ENCODE data around the gene SPNS3. TPM values are rescaled to one million over a fixed set of nuclear protein-coding genes. Genes with fewer than 3 reads are reported as not detected.

SPNS3 gene
- total and polyA plus RNA-seq, 2 donors from 2014 or later, result 1.4 to 3.7 TPM

GRCh38 chr17:4389079-4389478 lies 44.7 kb upstream of the SPNS3 start:
- Histone ChIP-seq H3K36me3 (ENCODE audit: control insufficient read depth in 2 of 3, insufficient read depth in 3 of 3, low read length in 3 of 3) (no peaks in the 10 kb centered on the region), H3K4me3 (ENCODE audit: low read length in 3 of 3) (no peak overlapping the region), H3K27me3 (ENCODE audit: control insufficient read depth, insufficient read depth, low read length) (no peaks in the 10 kb centered on the region), H3K27ac (ENCODE audit: low read depth in 2 of 2, low read length in 2 of 2) (no peak overlapping the region), H3K9me3 (ENCODE audit: control insufficient read depth in 2 of 3, insufficient read depth in 1 of 3, low read length in 3 of 3) (no peaks in the 10 kb centered on the region), H3K9ac (ENCODE audit: low read length in 3 of 3) (no peak overlapping the region), H3K4me1 (ENCODE audit: control insufficient read depth in 2 of 3, insufficient read depth in 2 of 3, low read depth in 1 of 3, low read length in 3 of 3) (no peaks in the 10 kb centered on the region)
- FAIRE-seq, result no peak
- no peak for DNase-seq
- no peak for TF ChIP-seq CTCF (IDR thresholded peaks at IDR 0.05; ENCODE audit: borderline replicate concordance, extremely low read depth, insufficient read depth)
- intact Hi-C loops (cut with DNase I), result no loop called here

- H3K9ac ChIP-seq (ENCODE audit: low read length in 3 of 3), result no peak overlapping the region
- H3K27me3 ChIP-seq (ENCODE audit: control insufficient read depth, insufficient read depth, low read length), result no peaks in the 10 kb centered on the region
- TF ChIP-seq CTCF (IDR thresholded peaks at IDR 0.05; ENCODE audit: borderline replicate concordance, extremely low read depth, insufficient read depth), result no peak
- intact Hi-C loops (cut with DNase I), result no loop called here
- FAIRE-seq, result no peak
- H3K9me3 ChIP-seq (ENCODE audit: control insufficient read depth in 2 of 3, insufficient read depth in 1 of 3, low read length in 3 of 3), result no peaks in the 10 kb centered on the region
- no peak overlapping the region for H3K4me3 ChIP-seq (ENCODE audit: low read length in 3 of 3)
- DNase-seq, result no peak
- H3K36me3 ChIP-seq (ENCODE audit: control insufficient read depth in 2 of 3, insufficient read depth in 3 of 3, low read length in 3 of 3), result no peaks in the 10 kb centered on the region
- H3K4me1 ChIP-seq (ENCODE audit: control insufficient read depth in 2 of 3, insufficient read depth in 2 of 3, low read depth in 1 of 3, low read length in 3 of 3), result no peaks in the 10 kb centered on the region
- H3K27ac ChIP-seq (ENCODE audit: low read depth in 2 of 2, low read length in 2 of 2), result no peak overlapping the region
These were observed 39.9 kb upstream of the SPNS3 start for GRCh38 chr17:4393806-4394205.

GRCh38 chr17:4394208-4395110 lies 39.3 kb upstream of the SPNS3 start:
- H3K9ac ChIP-seq (ENCODE audit: low read length in 3 of 3), result no peak overlapping the region
- no peak overlapping the region for H3K4me3 ChIP-seq (ENCODE audit: low read length in 3 of 3)
- H3K9me3 ChIP-seq (ENCODE audit: control insufficient read depth in 2 of 3, insufficient read depth in 1 of 3, low read length in 3 of 3), result no peaks in the 10 kb centered on the region
- H3K36me3 ChIP-seq (ENCODE audit: control insufficient read depth in 2 of 3, insufficient read depth in 3 of 3, low read length in 3 of 3), result no peaks in the 10 kb centered on the region
- DNase-seq (no peak), FAIRE-seq (no peak)
- no peak for TF ChIP-seq CTCF (IDR thresholded peaks at IDR 0.05; ENCODE audit: borderline replicate concordance, extremely low read depth, insufficient read depth)
- intact Hi-C loops (cut with DNase I), result no loop called here
- no peak overlapping the region for H3K27ac ChIP-seq (ENCODE audit: low read depth in 2 of 2, low read length in 2 of 2)
- no peaks in the 10 kb centered on the region for H3K27me3 ChIP-seq (ENCODE audit: control insufficient read depth, insufficient read depth, low read length)
- no peaks in the 10 kb centered on the region for H3K4me1 ChIP-seq (ENCODE audit: control insufficient read depth in 2 of 3, insufficient read depth in 2 of 3, low read depth in 1 of 3, low read length in 3 of 3)
